ENCODE data around the gene AWAT2. TPM values are rescaled to one million over a fixed set of nuclear protein-coding genes. Genes with fewer than 3 reads are reported as not detected.

AWAT2 gene, protein sequence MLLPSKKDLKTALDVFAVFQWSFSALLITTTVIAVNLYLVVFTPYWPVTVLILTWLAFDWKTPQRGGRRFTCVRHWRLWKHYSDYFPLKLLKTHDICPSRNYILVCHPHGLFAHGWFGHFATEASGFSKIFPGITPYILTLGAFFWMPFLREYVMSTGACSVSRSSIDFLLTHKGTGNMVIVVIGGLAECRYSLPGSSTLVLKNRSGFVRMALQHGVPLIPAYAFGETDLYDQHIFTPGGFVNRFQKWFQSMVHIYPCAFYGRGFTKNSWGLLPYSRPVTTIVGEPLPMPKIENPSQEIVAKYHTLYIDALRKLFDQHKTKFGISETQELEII
- not detected in 5 replicates for total RNA-seq (2022; extraction: Qiagen RNA extraction)

DNA sequence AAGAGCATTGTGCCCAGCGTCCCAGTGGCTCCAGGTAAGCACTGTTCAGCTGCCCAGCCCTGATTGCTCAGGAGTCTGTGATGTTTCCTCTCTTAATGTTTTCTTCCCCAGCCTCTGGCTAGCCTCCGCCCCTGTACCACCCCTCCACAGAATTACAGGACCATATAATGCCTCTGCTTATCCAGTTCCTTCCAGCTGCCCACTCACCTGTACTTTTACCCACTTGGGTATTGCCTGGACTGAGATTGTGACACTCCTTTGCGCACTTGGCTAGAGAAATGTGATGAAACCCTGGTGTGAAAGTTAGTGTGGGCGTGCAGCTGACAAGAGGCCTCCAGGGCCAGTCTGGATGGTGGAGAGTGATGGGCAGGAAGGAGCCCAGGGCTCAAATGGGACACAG lies at the start of gene AWAT2:
Gene AWAT2 (minus strand): TSS at position 14 of the 400 bp plus-strand sequence. CDS start 6 bp downstream, at position 8.

DNA sequence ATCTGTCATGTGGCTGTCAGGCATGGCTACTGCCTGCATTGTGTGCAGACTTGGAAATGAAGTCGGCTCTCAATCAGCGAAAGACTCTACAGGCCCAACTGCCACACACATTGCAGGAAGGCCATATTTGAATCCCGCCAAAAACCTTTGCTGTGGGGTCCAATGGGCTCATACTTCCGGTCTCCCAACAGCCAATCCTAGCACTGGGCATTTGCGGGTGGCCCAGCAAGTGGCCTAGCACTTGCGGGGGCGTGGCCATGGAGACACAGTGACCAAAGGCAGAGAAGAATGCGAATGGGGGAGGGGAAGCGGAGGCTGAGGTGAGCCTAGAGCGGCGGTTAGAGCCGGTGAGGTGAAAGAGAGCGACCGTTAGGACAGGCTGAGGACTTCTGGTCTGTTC lies 12.3 kb upstream of the AWAT2 start, which contains the start of gene OTUD6A:
Gene OTUD6A (plus strand): TSS at position 382 of the 400 bp plus-strand sequence. CDS start 68 bp downstream, outside the sequence.

Other genes with a start within 250 kb of the AWAT2 start
- not detected in 5 replicates for gene OTUD6A, start 12.5 kb upstream of the AWAT2 start, total RNA-seq (2022; extraction: Qiagen RNA extraction)
- gene IGBP1, start 83.5 kb upstream of the AWAT2 start, total RNA-seq (2022; extraction: Qiagen RNA extraction): 58.5 to 70.0 TPM (median 64.7 TPM) in 5 replicates
- not detected in 5 replicates for gene DGAT2L6, start 127.5 kb upstream of the AWAT2 start, total RNA-seq (2022; extraction: Qiagen RNA extraction)
- not detected in 5 replicates for gene AWAT1, start 184.7 kb upstream of the AWAT2 start, total RNA-seq (2022; extraction: Qiagen RNA extraction)
- gene P2RY4, start 210.3 kb upstream of the AWAT2 start, total RNA-seq (2022; extraction: Qiagen RNA extraction): not detected in 5 replicates
- gene ARR3, start 218.4 kb upstream of the AWAT2 start, total RNA-seq (2022; extraction: Qiagen RNA extraction): not detected in 5 replicates
- not detected in 5 replicates for gene RAB41, start 232.2 kb upstream of the AWAT2 start, total RNA-seq (2022; extraction: Qiagen RNA extraction)
- gene PDZD11, start 240.0 kb upstream of the AWAT2 start, total RNA-seq (2022; extraction: Qiagen RNA extraction): 85.5 to 110 TPM (median 91.6 TPM) in 5 replicates
- gene KIF4A, start 240.2 kb upstream of the AWAT2 start, total RNA-seq (2022; extraction: Qiagen RNA extraction): 25.0 to 29.1 TPM (median 26.5 TPM) in 5 replicates